Activated CD4-positive, alpha-beta T cell treated with anti-CD3 and anti-CD28 coated beads, Interleukin-2, amount 10 ng/mL, durations not matched to agents 24 days and 14 days (primary cell): ENCODE data around the gene CTAGE6. TPM values are rescaled to one million over a fixed set of nuclear protein-coding genes. Genes with fewer than 3 reads are reported as not detected.
"Not testable (repeated sequence)": the region's sequence is repeated elsewhere in the genome, so short reads cannot be mapped to it uniquely, and the experiment has no call there.

Source experiments
- DNase-seq: peaks from one replicate; pipeline ENCODE4 v3.0.0; 2022
- H3K27ac Mint-ChIP-seq: one replicate; pipeline ENCODE4 v1.8.0; 2022; ENCODE audit warnings: mild to moderate bottlenecking, mixed read lengths
- H3K27me3 Mint-ChIP-seq: one replicate; pipeline ENCODE4 v1.8.0; 2022; ENCODE audit warnings: mixed read lengths
- H3K36me3 Mint-ChIP-seq: one replicate; pipeline ENCODE4 v1.8.0; 2022; ENCODE audit warnings: low read depth, mild to moderate bottlenecking, mixed read lengths
- H3K4me1 Mint-ChIP-seq: one replicate; pipeline ENCODE4 v1.8.0; 2021; ENCODE audit warnings: mixed read lengths
- H3K4me3 Mint-ChIP-seq: one replicate; pipeline ENCODE4 v1.8.0; 2022; ENCODE audit warnings: mild to moderate bottlenecking, moderate library complexity, mixed read lengths
- H3K9me3 Mint-ChIP-seq: one replicate; pipeline ENCODE4 v1.8.0; 2021; ENCODE audit warnings: mixed read lengths
- intact Hi-C: fragments of 100-400 bp; cut with micrococcal nuclease; formaldehyde crosslinking; loops from one replicate; pipeline ENCODE4 v1.15.1; 2023
- total RNA-seq: library from RNA; stranded (reverse); gene quantifications from 2 replicates; pipeline ENCODE4 v1.2.3, GENCODE V29; 2022

Gene CTAGE6
- total RNA-seq, 1 donor from 2014 or later, result 1.5 TPM

DNA sequence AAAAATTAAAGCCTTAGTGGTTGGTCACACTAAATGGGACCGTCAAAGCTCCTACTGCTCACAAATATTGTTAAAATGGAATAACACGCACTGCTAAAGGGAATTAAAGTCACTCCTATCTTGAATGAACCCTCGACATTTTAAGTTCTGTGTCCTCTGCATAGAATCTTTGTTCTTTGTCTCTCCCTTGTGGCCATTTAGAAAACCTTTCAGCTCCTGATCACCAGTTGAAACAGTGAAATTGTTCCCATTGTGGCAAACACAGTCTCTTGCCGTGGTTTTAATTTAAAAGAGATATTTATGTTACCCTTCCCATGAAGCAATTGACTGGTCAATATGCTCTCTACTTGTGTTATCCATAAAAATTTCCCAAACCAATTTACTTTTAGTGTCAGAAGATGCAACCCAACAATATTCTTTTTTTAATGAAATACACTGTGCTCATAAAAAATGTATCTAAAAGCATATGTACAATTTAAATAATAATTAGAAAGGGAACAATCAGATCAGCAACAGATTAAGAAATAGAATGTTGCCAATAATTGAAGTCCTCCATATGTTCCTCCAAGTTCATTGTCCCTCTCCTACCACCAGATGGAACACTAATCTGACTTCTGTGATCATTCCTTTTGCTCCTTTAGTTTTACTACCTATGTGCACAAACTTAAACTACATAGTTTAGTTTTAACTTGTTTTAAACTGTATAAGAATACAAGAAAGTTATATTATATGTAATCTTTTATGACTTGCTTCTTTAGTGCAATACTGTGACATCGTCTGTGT lies 20.3 kb downstream of the CTAGE6 start:
- intact Hi-C loops, H3K4me3 Mint-ChIP-seq, H3K27me3 Mint-ChIP-seq, H3K9me3 Mint-ChIP-seq: not testable (repeated sequence)
- Mint-ChIP-seq H3K27ac (peak overlapping the region; percentile 29), H3K36me3 (peaks cover 16% of the 10 kb centered on the region), H3K4me1 (peaks cover 14% of the 10 kb centered on the region)
- DNase-seq, result peak; percentile 60

- Mint-ChIP-seq H3K4me3 (no peak overlapping the region), H3K27ac (no peak overlapping the region), H3K36me3 (peaks cover 16% of the 10 kb centered on the region), H3K9me3 (no peaks in the 10 kb centered on the region), H3K27me3 (no peaks in the 10 kb centered on the region), H3K4me1 (peaks cover 11% of the 10 kb centered on the region)
- intact Hi-C loops, result no loop called here
- no peak for DNase-seq
Observed at GRCh38 chr7:143735962-143736361, 21.5 kb downstream of the CTAGE6 start.

GRCh38 chr7:143733876-143734275 lies 23.6 kb downstream of the CTAGE6 start:
- no peak for DNase-seq
- Mint-ChIP-seq H3K36me3 (peaks cover 33% of the 10 kb centered on the region), H3K4me3 (no peak overlapping the region), H3K4me1 (peaks cover 11% of the 10 kb centered on the region), H3K9me3 (no peaks in the 10 kb centered on the region), H3K27ac (no peak overlapping the region), H3K27me3 (no peaks in the 10 kb centered on the region)
- intact Hi-C loops, result no loop called here

DNA sequence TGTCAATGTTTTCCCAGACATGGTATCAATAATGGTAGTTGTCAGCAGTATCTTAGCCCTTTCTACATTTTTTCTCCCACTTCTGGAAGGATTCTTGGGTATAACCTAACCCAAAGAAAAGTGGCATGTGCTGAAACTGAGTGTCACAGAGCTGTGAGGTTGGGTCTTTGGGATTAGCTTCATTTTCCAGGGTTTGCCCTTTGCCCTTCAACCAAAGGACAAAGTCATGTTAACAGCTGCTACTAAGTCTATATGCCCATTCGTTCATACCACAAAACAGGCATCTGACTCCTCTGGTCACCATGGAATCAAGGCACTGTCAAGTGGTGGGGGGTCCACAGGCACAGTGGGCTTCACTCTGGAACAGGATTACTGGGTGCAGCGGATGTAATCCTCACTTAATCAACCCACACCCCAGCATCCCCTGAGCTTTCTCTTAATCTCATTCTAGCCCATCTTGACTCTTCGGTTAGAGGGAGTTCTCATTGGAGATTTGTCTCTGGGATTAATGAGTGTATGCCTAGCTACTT lies 29.1 kb downstream of the CTAGE6 start:
- Mint-ChIP-seq H3K4me1 (peaks cover 3% of the 10 kb centered on the region), H3K4me3 (no peak overlapping the region), H3K36me3 (peaks cover 34% of the 10 kb centered on the region), H3K27me3 (no peaks in the 10 kb centered on the region), H3K9me3 (no peaks in the 10 kb centered on the region), H3K27ac (no peak overlapping the region)
- peak; percentile 51 for DNase-seq
- intact Hi-C loops, result no loop called here

GRCh38 chr7:143727561-143727960 lies 29.9 kb downstream of the CTAGE6 start:
- H3K9me3 Mint-ChIP-seq, intact Hi-C loops: not testable (repeated sequence)
- peaks cover 31% of the 10 kb centered on the region for H3K36me3 Mint-ChIP-seq

DNA sequence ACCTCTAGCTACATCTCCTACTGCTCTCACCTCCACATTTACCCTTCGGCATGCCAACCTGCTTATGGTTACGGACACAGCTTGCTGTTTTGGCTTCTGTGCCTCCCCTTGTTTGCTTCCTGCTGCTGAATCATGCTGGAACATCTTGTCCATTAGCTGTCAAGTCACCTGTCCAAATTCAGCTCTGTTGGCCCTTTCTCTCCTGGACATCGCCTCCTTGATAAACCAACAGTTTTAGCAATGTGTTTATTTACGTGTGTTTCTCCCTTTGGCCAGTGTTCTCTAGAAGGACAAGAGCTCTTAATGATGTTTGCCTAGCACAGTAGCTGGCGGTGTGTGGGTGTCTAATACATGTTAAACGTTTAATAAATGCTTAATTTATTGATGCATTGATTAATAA lies 31.4 kb downstream of the CTAGE6 start:
- H3K4me3 Mint-ChIP-seq, H3K4me1 Mint-ChIP-seq, H3K27me3 Mint-ChIP-seq, intact Hi-C loops, H3K27ac Mint-ChIP-seq, DNase-seq, H3K9me3 Mint-ChIP-seq: not testable (repeated sequence)
- H3K36me3 Mint-ChIP-seq, result peaks cover 27% of the 10 kb centered on the region

More at GRCh38 chr7:143727561-143727960, 29.9 kb downstream of the CTAGE6 start:
- not testable (repeated sequence) for H3K27me3 Mint-ChIP-seq, H3K4me3 Mint-ChIP-seq, H3K27ac Mint-ChIP-seq, DNase-seq, H3K4me1 Mint-ChIP-seq

GRCh38 chr7:143720335-143720734 lies 37.2 kb downstream of the CTAGE6 start:
- H3K4me1 Mint-ChIP-seq, DNase-seq, H3K4me3 Mint-ChIP-seq, H3K27me3 Mint-ChIP-seq, intact Hi-C loops, H3K9me3 Mint-ChIP-seq, H3K36me3 Mint-ChIP-seq, H3K27ac Mint-ChIP-seq: not testable (repeated sequence)

- intact Hi-C loops, H3K27ac Mint-ChIP-seq, H3K27me3 Mint-ChIP-seq, H3K9me3 Mint-ChIP-seq, H3K4me1 Mint-ChIP-seq, H3K36me3 Mint-ChIP-seq, DNase-seq, H3K4me3 Mint-ChIP-seq: not testable (repeated sequence)
Observed at GRCh38 chr7:143715543-143716193, 41.8 kb downstream of the CTAGE6 start.

- DNase-seq, intact Hi-C loops, H3K36me3 Mint-ChIP-seq, H3K27ac Mint-ChIP-seq, H3K4me1 Mint-ChIP-seq, H3K27me3 Mint-ChIP-seq, H3K9me3 Mint-ChIP-seq, H3K4me3 Mint-ChIP-seq: not testable (repeated sequence)
Observed at GRCh38 chr7:143714581-143715454, 42.7 kb downstream of the CTAGE6 start.

DNA sequence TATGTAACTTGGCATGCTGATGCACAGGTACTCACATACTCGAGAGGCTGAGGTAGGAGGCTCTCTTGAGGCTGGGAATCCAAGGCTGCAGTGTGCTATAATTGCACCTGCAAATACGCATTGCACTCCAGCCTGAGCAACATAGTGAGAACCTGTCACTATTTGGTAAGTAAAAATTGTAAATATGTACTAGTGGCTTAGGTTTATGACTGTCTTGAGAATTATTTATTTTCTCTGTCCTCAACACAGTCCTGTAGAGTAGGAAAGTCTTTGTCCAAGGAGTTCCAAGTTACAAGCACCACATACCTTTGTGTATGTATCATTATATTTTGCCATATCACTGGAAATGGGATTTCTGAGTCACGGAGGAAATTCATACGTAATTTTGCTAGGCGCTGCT lies 45.1 kb downstream of the CTAGE6 start:
- H3K4me1 Mint-ChIP-seq, H3K27ac Mint-ChIP-seq, H3K4me3 Mint-ChIP-seq, H3K9me3 Mint-ChIP-seq, H3K36me3 Mint-ChIP-seq, intact Hi-C loops, H3K27me3 Mint-ChIP-seq: not testable (repeated sequence)
- peak; percentile 40 for DNase-seq

- H3K4me3 Mint-ChIP-seq, intact Hi-C loops, H3K36me3 Mint-ChIP-seq, H3K9me3 Mint-ChIP-seq, DNase-seq, H3K4me1 Mint-ChIP-seq, H3K27me3 Mint-ChIP-seq, H3K27ac Mint-ChIP-seq: not testable (repeated sequence)
Observed at GRCh38 chr7:143711727-143712324, 45.7 kb downstream of the CTAGE6 start.

- intact Hi-C loops, H3K4me1 Mint-ChIP-seq, H3K27me3 Mint-ChIP-seq, H3K9me3 Mint-ChIP-seq, H3K27ac Mint-ChIP-seq, DNase-seq, H3K36me3 Mint-ChIP-seq, H3K4me3 Mint-ChIP-seq: not testable (repeated sequence)
Observed at GRCh38 chr7:143709895-143710294, 47.6 kb downstream of the CTAGE6 start.
